LNCAP (cell line): Measurements from ENCODE around the gene SPNS3.

Experiments
- TF ChIP-seq, protein P1 (sequence below): fragments of 450-650 bp; IDR thresholded peaks from 2 replicates; pipeline ENCODE4 v1.5.1; 2017; ENCODE audit warnings: mild to moderate bottlenecking

SPNS3 gene

DNA sequence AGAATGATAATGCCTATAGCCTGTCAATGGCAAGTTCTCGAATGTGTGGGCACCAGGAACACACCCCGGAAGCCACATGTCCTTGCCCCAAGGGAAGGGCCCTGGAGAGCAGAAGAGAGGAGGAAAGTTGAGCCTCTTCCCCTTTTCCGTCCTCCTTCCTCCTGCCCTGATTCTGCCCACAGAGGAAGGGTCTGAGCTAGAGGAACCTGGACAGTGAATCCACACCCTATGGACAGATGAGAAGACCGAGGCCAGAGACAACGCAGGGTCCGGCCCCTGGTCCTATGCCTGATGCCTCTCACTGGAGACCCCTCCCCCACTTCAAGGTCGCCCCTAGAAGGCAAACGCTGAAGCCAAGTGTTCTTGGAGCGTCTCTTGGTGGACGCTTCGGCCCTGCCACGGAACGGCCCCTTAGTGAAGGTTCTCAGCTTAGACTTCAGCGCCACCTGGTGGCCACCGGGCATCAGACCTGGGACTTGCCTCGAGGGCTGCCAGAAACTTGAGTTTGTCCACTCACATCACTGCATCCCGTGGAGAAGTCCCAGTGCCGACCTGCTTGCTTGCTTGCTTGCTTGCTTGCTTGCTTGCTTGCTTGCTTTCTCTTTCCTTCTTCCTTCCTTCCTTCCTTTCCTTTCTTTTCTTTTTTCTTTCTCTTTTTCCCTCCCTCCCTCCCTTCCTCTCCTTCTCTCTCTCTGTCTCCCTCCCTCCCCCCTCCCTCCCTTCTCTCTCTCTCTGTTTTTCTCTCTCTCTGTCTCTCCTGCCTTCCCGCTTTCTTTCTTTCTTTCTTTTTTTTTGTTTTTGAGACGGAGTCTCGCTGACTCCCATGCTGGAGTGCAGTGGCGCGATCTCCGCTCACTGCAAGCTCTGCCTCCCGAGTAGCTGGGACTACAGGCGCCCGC, 20.6 kb upstream of the SPNS3 start:
- TF ChIP-seq, protein P1, sequence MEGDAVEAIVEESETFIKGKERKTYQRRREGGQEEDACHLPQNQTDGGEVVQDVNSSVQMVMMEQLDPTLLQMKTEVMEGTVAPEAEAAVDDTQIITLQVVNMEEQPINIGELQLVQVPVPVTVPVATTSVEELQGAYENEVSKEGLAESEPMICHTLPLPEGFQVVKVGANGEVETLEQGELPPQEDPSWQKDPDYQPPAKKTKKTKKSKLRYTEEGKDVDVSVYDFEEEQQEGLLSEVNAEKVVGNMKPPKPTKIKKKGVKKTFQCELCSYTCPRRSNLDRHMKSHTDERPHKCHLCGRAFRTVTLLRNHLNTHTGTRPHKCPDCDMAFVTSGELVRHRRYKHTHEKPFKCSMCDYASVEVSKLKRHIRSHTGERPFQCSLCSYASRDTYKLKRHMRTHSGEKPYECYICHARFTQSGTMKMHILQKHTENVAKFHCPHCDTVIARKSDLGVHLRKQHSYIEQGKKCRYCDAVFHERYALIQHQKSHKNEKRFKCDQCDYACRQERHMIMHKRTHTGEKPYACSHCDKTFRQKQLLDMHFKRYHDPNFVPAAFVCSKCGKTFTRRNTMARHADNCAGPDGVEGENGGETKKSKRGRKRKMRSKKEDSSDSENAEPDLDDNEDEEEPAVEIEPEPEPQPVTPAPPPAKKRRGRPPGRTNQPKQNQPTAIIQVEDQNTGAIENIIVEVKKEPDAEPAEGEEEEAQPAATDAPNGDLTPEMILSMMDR, result peak; percentile 85

DNA sequence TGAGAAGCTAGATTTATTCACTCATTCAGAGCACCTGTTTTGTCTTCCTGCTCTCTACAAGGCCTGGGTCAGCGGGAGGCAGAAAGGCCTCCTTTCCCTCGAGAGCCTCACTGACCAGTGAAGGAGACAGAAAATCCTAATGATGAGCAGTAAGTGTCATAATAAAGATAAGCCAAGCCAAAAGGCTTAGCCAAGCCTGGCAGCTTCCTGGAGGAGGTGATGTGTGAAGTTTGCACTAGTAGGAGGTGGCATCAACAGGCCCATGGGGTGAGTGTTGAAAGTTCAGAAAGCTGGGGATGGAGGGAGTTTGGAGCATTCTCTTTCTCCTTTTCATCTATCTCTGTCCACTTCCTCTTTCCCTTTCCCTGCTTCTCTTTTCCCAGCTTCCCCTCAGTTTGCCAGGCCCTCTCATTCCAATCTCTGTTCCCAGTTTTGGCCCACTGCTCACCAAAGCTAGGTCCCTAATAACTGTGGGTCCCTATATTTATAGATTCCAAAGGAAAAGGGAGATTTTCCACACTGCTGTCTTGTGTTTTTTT, 16.5 kb upstream of the SPNS3 start:
- TF ChIP-seq, protein P1, result no peak

DNA sequence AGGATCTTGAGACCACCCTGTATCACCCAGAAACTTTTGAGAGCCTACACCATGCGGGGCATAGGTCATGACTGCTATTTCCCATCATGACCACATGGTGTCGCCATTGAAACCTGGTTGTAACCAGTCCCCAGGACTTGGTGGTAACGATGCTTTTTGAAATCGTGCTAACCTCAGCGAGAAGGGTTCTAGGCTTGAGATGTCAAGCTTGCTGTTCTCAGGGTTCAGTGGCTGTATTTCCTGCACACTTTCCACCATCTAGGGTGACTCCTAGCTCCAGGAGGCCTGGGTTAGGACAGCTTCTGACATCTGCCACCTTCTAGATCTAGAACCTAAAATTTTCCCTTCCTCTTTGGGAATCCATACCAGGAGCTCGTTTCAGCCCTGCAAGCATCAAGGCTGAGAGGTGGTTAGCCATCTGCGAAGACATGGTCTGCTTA, 13.0 kb upstream of the SPNS3 start:
- TF ChIP-seq, protein P1, result peak; percentile 88

DNA sequence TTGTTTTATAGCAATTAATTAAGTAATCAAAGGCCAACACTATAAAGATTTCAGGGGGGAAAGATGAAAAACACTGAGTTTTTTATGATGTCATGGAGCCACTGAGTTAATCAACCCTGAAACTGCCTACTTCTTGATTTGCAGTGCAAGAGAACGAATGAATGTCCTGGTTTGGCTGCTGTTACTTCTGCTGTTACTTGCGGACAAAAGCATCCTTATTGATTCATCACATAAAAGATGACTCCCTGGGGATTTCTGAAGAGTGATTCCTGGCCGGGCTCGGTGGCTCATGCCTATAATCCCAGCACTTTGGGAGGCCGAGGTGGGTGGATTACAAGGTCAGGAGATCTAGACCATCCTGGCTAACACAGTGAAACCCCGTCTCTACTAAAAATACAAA, 10.9 kb upstream of the SPNS3 start:
- TF ChIP-seq, protein P1, result no peak

DNA sequence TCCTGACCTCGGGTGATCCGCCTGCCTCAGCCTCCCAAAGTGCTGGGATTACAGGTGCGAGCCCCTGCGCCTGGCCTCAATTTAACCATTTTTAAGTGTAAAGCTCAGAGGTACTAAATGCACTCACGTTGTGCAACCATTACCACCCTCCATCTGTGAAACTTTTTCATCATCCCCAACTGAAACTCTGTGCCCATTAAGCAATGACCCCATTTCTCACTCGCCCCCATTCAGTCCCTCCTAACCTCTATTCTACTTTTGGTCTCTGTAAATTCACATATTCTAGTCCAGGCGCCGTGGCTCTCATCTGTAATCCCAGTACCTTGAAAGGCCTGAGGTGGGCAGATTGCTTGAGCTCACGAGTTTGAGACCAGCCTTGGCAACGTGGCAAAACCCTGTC, 8.3 kb upstream of the SPNS3 start:
- TF ChIP-seq, protein P1, result no peak

DNA sequence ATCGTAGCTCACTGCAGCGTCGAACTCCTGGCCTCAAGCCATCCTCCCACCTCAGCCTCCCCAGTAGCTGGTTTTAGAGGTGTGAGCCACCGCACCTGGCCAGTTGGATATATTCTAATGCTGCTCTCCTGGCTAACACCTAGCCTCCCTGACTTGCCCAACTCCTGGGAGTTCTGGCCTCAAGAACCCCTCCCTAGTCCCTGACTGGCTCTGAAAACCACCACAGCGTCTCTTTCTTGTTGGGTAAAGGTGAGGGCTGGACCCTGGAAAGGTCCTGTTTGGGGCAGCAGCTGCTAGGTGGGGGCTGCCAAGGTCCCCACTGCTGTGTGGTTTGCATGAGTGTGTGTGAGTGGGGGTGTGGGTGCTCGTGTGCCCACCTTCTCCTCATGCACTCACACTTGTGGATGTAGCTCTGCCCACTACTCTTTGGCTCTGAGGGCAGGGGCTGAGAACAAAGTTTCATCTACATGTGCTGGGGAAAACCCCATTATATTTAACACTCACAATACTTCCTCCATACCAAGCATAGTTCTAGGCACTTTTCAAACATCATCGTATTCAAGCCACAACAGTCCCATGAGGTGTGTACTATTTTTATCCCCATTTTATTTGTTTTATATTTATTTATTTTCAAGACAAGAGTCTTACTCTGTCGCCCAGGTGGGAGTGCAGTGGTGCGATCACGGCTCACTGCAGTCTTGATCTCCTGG, 7.1 kb upstream of the SPNS3 start:
- TF ChIP-seq, protein P1, result no peak

DNA sequence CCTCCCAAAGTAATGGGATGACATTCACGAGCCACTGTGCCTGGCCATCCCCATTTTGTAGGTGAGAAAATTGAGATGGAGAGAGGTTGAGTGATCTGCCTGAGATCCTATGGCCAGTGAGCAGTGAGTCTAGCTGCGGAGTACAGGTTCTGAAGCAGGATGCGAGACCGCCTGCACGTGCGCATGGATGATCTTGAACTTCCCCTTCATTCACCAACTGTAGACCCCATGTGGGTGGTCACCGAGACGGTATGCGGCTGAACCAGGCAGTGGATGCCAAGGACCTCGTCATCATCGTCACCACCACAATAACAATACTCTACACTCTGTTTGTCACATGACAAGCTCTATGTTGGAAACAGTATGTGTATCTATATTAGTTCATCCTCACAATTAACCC, 6.2 kb upstream of the SPNS3 start:
- TF ChIP-seq, protein P1, result no peak
